ENCODE data around the gene CDKAL1. TPM values are rescaled to one million over a fixed set of nuclear protein-coding genes. Genes with fewer than 3 reads are reported as not detected.

Gene CDKAL1
- total and polyA plus RNA-seq, 10 of the 15 experiments (the other 5 are each of a cell fraction or from before 2014, with no cell fraction given) = 10.7 to 26.9 (median 17.3) TPM

GRCh38 chr6:21279619-21280018, 745.4 kb downstream of the CDKAL1 start:
- no peaks in the 10 kb centered on the region for H3K27me3 ChIP-seq (replicated peaks in 1 of 2; ENCODE audit: control insufficient read depth in 2 of 2, insufficient read depth in 2 of 2, low read length in 1 of 2)
- BruUV-seq (replicated peaks) = no TSS peak
- in situ Hi-C loops (cut with MboI) (no loop called here), intact Hi-C loops (cut with micrococcal nuclease; ENCODE audit: unreplicated experiment) (no loop called here)
- TF ChIP-seq CEBPB (IDR thresholded peaks at IDR 0.05; ENCODE audit: borderline replicate concordance in 1 of 2, low read depth in 2 of 2, low read length in 2 of 2) (no peak), KDM1A (IDR thresholded peaks at IDR 0.05; ENCODE audit: borderline replicate concordance) (no peak), WRNIP1 (IDR thresholded peaks at IDR 0.05; ENCODE audit: borderline replicate concordance, low read depth, low read length) (no peak), ESRRA (IDR thresholded peaks at IDR 0.05; ENCODE audit: low read length) (no peak), NFYB (IDR thresholded peaks at IDR 0.05; ENCODE audit: insufficient read depth, low read depth, low read length) (no peak), YY1 (IDR thresholded peaks at IDR 0.05; ENCODE audit: low read depth, low read length) (no peak), MAX (IDR thresholded peaks at IDR 0.05; ENCODE audit: low read depth, low read length) (no peak), YBX1 (IDR thresholded peaks at IDR 0.05) (no peak), HSF1 (IDR thresholded peaks at IDR 0.05; ENCODE audit: low read depth, low read length) (no peak)
- FAIRE-seq (no peak), ATAC-seq (no peak), DNase-seq (ENCODE audit: low read depth, low spot score) (no peak)
- H4K20me1 ChIP-seq (ENCODE audit: control insufficient read depth, insufficient read depth) = no peaks in the 10 kb centered on the region
- WGBS (ENCODE audit: insufficient coverage, insufficient replicate concordance, low lambda C conversion rate, missing lambda C conversion rate) = 40% methylated on average over 5 of the region's 5 CpGs
- ChIA-PET RAD21 (ENCODE audit: unreplicated experiment) (no interaction called here), SMC1A (ENCODE audit: uncharacterized antibody, unreplicated experiment) (no interaction called here), CTCF (no interaction called here), POLR2A (no interaction called here)
- H3K79me2 ChIP-seq (ENCODE audit: control insufficient read depth, insufficient read depth, low read length) = no peaks in the 10 kb centered on the region
- H3K4me1 ChIP-seq (ENCODE audit: control insufficient read depth, insufficient read depth, low read length) = no peaks in the 10 kb centered on the region
- no peak overlapping the region for H3K4me2 ChIP-seq (ENCODE audit: control insufficient read depth, insufficient read depth)
- no peak overlapping the region for H3K4me3 ChIP-seq
- no peak overlapping the region for H3K27ac ChIP-seq (ENCODE audit: control insufficient read depth, insufficient read depth)
- H2AFZ ChIP-seq (ENCODE audit: control insufficient read depth, low read depth, low read length) = no peak overlapping the region
- no peaks in the 10 kb centered on the region; the same call in 2 of the 3 replicates for H3K9me3 ChIP-seq (replicated peaks; ENCODE audit: control insufficient read depth, insufficient read depth, low read length)
- H3K36me3 ChIP-seq (ENCODE audit: control insufficient read depth in 2 of 2, insufficient read depth in 2 of 2, low read length in 1 of 2) = no peaks in the 10 kb centered on the region
- H3K9ac ChIP-seq (ENCODE audit: control insufficient read depth, insufficient read depth, low read length) = no peak overlapping the region
